Amniotic epithelial cell (primary cell): ENCODE measurements around the gene COPS8.
A peak's percentile ranks its signal among the peaks of the same experiment; 100 is the strongest.

Source experiments
- DNase-seq: peaks from one replicate; pipeline ENCODE4 v3.0.0-alpha.2; 2010; ENCODE audit warnings: low read depth

The COPS8 gene

DNA sequence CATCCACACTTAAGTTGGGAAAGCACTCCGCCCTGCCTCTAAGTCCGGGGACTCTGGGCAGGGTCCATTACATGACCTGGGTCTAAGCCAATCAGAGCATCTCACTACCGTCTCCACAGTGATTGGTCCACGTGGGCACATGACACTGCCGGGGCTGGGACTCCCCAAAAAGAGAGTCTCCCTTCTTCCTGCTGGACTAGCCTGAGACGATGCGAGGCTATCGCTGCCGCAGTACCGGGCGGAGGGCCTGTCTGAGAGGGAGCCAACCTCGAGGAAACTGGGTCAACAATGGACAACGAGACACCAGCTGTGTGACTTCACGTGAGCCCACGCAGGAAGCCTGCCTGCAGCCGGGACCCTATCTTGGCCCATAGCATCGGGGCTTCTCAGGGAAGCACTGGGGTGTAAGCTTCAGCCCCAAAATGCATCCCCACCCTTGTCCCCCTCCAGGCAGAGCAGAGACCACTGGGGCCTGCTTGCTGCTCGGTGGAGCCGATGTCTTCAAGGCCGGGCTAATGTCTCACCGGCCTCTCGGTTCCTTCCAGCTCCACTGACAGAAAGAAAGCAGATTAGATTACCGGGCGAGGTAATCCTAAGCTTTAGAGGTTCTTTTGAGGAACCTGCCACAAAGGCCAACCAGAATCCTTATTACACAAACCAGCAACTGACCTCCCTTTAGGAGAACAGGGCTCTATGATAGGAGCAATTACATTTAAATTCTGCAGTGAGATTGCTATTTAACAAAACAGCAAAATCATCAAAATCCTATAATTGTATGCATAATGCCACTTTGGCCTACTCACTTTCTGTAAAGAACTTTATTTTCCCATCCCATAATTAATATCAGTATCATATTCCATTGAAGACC lies 21.3 kb upstream of the COPS8 start:
- DNase-seq, result no peak

DNA sequence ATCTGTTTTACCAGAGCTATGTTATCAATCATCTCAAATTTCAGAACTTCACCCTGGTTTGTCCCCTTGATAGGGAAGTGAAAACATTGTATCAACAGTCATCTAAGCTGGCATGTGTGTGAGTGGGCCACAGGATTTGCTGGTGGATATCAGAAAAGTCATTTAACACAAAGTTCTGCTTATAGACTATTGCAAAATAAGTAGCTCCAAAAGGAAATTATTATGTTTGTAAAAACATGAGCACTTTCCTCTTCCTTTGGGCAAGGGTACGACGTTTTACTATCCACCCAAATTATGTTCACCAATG lies 20.7 kb upstream of the COPS8 start:
- DNase-seq, result no peak

DNA sequence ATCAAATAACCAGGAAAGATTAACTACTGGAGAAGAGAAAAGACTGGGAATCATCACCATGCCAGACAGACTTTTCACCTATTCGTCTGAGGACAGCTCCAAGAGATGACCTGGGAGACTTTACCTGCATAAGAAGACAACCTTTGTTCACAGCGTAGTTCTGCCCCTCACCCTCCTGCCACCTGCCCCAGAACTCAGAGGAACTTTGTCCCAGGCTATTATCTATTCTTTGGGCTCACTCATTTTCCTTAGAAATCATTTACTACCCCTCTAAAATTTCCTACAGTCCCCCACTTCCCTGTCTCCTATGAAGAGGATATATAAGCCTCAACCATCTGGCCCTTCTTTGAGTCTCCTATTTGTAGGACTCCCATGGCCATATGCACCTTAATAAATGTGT lies 19.3 kb upstream of the COPS8 start:
- no peak for DNase-seq

DNA sequence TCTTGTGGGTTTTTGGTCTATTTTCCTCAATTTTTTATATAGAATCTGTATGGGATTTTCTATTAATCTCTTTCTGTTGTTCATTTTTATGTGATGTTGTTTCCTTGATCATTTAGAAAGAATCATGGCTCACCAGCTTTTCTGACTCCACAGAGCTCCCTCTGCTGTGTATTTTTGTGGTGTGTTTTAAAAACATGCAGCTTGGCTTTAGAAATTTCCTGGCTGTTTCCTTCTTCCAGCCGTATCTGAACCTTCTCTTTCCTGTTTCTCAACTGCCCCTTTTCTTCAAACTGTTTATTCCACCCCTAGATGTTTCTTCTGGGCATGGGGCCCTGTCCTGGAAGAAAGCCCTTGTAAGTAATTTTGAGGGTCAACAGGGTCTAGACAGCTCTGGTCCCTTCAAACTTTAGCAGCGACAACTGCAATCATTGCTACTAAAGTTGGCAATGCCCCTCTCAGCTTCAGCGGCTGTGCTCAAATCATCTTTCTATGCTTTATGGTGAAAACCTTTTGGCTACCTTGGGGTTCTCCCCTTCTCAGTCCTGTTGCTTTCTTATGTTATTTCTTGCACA lies 17.6 kb upstream of the COPS8 start:
- DNase-seq, result no peak

DNA sequence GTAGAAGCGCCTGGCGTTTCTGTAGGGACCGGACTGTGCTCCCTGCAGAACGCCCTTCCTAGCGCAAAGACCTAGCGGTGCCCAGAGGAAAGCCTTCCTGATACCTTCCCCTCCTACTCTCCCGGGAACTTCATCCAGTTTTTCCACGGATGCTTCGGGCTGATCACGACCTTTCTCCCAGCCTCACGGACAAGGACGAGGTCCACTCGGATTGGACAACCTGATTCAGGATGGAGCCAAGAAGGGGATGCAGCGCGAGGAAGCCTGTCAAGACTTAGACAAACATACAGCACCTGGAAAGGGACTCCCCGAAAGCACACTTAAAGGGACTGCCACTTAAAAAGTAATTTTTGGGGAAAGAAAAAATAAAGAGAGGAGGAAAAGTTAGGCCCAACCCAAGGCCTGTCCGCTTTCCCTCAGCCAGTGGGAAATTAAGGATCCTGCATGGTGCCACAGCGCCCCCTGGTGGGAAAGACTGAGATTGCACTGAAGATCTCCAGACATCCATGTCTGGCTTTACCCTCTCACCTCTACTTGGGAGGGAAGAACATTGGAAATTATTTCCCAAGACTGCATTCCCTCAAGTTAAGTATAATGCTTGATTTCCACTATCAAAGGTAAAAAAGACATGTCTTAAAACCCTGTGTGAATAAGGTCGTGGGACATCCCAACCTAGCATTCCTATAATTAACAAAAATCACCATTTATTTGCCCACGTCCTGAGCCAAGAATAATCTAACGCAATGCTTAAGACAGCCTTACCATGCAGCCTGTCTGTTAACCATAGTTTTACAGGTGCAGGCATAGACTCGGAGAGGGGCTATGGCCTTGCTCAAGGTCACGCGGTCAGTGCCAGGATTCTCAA lies 13.4 kb upstream of the COPS8 start:
- peak; percentile 74 for DNase-seq

DNA sequence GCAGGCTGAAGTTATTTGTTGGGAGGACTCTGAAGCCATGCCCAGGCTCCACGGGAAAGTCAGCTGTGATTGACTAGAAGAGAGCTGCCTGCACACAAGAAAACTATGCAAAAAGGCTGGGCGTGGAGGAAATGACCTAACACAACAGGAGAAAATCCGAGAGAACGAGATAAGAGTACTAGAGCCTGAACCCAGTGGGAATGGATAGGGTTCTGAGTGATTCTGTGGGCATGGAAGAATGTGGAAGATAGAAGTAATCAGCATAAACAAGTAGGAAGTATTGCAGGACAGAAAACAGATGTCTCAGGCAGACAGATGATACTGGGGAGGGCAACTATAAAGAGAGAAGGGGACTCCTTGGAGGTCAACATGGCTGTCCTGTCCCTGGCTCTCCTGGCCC lies 12.1 kb upstream of the COPS8 start:
- DNase-seq, result peak; percentile 99

DNA sequence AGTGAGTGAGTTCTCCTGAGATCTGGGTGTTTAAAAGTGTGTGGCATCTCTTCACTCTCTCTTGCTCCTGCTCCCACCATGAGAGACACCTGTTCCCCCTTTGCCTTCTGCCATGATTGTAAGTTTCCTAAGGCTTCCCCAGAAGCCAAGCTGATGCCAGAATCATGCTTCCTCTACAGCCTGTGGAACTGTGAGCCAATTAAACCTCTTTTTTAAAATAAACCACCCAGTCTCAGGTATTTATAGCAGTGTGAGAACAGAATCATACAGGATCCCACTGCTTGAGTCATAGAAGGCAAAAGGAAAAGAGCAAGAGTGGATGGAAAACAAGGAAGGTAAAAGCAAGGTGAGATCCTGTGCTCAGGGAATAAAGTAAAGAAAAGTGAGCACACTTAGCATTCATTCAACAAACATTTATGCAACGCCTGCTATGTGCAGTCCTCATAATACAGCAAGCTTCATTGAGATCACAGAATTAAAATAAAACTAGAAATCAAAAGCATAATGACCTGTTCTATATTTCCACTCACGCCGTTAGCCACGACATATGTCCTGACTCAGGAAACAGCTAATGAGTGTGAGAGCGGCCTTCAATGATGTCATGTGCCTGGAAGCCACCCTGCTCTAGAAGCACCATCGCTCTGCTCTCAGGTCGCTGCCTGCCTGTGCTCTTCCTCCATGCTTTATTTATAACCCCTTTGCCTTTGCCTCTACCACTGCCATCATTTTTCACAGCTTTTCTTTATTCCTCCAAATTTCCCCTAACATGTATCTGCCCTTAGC lies 11.3 kb upstream of the COPS8 start:
- no peak for DNase-seq

DNA sequence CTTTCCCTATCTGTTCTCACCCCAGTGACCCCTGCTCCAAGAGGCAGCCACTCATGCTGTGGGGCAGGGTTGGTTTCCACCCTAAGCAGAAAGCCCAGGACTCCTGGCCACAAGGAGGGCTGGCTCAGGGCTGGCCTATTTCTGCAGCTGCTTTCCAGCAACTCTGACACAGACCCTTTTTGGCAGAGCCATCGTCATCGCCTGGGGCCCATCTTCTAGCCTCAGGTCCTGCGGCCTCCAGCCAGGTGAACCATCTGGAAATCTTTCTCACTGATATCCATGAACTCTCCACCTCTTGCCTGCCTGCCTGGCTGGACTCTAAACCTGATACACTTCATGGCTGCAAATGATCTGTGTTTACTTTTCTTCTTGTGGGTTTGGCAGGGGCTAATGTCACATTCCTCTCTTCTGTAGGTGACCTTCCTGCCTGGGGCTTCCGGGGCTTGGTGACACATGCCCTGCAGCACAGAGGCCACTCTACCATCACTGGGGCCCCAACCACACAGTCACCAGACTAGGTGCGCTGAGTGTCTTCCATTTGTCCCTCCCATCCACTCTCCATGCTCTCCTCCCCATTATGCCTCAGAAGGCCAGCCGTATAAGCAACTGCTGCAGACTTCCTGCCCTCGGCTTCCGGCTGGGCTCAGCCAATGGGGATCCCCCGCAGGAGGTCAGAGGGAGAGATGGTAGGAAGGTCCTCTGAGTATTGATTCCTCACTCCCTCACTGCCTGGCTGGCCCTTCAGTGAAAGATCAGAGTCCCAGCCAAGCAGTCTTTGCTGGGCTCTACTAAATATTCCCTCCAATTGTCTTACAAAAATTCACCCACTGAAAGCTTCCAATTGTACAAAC lies 9.7 kb upstream of the COPS8 start:
- DNase-seq, result no peak

DNA sequence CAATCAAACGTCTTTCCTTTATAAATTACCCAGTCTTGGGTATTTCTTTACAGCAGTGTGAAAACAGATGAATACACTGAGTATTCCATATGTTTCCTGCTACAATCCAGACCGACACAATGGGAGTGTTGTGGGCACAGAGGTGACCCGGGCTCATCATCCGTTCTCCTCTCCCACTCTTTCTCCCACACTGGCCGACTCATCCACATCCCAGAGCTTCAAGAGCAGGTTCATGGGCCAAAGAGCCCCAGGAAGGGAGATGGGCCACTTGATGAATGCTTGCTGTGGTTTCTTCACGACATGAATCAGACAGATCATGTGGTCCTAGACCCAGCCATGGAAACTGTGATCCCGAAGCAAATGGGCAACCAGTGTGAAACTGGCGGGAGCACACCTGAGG lies 4.1 kb upstream of the COPS8 start:
- DNase-seq, result peak; percentile 45

DNA sequence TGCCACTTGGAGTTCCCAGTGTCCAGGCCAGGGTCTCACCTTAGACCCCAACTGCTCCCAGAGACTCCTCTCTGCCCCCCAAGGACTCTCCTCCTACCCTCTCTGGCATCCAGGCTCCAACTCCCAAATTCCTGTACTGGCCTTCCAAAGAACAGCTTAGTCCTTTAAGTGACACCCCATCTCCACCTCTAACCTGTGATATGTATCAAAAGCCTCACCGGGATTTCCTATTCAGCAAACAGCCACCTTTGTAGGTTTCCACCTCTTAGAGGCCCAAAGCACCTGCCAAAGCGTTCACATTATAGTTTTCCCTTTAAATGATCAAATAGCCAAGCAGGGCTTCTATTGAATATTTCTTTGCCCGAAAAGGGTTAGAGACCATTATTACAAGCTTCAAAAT lies 2.7 kb upstream of the COPS8 start:
- no peak for DNase-seq

DNA sequence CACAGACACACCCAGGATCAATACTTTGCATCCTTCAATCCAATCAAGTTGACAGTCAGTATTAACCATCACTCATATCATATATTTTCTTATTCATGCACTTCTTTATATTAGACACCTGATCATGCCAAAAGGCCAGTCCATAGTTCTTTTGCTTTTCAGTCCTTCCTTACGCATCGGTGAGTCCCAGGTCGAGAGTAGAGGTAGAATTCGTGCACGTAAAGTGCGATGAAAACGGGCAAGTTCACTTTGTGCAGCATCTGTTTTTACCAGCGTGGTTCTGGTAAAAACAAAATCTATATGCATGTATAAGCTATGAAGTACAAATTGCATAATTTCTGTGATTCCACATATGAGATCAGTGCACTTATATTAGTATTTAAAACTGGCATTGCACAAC lies 1.2 kb upstream of the COPS8 start:
- no peak for DNase-seq

DNA sequence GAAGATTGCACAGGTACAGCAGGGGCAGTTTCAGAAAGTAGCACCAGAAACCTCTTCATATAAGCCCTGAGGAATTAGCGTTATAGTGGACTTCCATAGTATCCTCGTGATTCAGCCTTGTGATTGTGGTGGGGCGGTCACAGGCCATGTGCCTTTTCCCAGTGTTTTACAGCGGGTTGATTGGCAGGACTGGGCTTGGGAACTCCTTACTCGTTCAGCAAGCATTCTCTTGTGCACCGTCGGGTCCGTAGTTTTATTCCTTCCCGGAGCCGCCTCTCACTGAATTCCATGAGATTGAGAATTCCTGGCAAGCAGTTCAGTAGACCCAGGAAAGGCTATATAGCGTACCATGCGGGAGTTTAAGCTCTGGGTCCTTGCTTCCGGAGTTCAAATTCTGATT lies 5.2 kb downstream of the COPS8 start:
- DNase-seq, result peak; percentile 37

DNA sequence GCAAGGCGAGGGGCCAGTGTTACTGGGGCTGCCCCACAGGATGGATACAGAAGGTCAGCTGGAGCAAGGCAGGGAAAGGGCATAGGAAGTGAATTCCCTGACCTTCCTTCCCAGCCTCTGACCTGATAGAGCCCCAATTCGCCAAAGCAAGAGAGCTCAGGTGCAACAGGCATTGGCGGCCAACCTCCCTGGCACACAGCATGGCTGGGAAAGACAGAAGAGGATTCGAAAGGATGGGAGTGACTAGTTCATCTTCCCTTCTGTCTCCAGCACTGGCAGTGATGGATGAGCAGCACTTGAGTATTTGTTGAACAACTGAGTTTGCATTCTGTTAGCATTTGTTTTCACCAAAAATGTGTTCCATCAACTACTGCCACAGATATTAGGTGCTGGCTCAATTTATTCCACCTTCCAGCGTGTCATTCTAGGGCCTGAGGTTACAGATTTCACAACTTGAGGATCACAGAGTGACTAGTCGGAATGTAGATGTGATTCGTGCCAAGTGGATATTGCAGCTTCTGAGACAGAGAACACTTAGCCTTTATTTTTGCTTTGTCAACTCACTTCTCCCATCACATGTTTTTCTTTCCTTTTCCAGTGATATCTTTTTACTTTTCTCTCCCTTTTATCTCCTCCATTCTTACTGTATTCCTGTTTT lies 6.2 kb downstream of the COPS8 start:
- DNase-seq, result peak; percentile 84

DNA sequence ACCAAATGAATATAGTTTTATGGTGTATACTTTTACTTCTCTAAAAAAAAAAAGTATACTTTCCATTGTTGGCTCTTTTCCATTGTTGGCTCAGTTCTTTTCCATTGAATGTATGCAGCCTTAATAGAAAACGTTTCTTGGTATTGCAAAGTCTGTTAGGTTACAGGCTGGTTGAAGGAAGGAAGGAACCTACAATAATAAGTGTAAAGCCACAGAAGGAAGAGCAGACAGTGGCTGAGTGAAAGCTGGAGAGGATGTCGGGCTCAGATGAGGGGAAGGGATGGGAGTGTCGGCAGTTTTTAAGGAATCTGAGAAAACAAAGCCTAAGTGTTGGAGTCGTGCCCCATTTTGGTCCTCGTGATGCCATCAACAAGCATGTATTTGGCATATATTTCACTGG lies 6.8 kb downstream of the COPS8 start:
- DNase-seq, result no peak

DNA sequence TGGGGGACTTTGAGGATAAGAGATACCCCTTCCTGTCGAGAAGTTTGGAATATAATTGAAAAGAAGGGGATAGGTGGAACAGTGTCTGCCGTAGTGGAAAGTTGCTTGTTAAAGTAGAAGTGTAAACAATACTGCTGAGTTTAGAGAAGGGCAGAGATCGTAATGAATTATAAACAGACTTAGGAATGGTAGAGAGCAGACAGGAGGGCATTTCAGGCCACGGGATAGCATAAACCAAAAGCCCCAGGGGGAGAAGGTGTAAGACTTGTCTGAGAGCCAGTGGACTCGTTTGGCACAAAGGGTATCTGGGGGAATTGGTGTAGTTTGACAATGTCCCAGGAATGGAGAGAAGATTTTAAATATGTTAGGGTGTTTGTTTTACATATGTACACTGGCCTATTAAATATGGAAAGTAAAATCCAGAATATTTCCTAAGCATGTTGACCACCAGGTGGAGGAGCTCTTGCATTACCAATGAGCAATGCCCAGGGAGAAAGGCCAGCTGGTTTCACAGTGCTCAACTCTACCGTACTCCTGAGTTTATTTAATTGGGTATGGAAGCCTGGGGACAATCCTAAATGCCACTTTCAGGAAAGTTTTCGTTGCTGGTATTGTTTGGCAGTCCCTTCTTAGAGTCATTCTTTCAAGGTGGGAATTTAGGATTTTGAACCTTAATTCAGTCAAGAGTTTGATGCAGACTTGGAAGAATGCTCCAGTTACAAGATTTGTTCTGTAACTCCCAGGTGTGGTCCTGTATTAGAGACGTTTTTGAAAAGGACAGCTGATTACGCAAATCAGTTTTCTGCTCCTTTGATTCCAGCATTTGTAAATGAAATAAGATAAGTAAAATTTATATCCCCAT lies 7.5 kb downstream of the COPS8 start:
- peak; percentile 77 for DNase-seq

DNA sequence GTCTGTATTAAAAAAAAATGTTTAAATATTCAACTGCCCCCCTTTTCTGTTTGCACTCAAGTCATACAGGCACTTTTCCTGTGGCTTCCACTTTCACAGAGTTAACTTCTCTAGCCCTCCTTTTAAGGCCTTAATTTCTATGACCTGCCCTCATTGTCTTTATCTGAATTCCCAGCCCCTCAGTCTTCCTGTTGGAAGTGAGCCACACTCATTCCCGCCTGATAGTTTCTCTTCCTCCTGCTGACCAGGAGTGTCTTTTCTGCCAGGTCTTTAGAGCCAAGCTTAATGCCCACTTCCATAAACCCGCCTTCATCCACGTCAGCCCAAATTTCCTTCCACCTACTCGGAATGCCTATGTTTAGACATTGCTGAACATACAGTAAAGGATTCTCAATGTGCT lies 10.5 kb downstream of the COPS8 start:
- peak; percentile 32 for DNase-seq

DNA sequence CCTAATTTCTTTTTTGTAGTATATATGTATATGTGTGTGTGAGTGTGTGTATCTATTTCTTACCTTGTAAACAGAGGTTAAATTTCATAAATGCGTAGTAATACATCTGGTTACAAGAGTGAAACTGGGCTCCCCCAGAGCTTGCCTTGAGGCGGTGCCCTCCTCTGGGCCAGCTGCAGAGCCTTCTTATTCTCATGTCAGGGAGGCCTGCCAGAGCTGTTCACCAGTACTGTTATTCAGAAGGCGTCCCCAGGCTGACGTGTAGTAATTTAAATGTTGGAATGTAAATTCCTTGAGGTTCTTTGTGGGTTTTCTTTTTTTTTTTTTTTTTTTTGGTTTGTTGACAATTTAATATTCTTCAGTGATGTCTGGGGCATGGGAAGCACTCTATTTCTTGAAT lies 11.2 kb downstream of the COPS8 start:
- peak; percentile 89 for DNase-seq

DNA sequence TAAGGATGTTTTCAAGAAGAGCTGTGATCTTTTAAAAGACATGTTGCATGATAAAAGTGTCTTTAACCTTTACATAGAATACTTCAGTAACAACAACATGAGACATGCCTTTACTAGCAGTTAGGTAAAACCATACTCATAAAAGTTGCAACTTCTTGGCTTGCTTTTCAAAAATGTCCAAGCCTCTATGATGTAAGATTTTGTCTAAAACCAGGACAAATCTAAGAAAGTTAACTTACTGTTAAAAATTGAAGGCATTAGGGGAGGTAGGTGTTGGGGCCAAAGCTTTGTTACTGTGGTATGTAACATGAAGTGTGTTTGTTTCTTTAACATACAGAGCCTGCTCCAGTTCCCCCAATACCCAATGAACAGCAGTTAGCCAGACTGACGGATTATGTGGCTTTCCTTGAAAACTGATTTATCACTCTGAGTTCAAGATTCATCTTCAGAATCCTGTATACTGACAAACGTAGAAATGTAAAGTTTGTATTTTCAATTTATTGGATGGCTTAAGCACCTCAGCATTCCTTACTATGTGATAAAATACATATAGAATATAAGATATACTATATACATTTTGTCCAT lies 11.7 kb downstream of the COPS8 start:
- DNase-seq, result peak; percentile 57

DNA sequence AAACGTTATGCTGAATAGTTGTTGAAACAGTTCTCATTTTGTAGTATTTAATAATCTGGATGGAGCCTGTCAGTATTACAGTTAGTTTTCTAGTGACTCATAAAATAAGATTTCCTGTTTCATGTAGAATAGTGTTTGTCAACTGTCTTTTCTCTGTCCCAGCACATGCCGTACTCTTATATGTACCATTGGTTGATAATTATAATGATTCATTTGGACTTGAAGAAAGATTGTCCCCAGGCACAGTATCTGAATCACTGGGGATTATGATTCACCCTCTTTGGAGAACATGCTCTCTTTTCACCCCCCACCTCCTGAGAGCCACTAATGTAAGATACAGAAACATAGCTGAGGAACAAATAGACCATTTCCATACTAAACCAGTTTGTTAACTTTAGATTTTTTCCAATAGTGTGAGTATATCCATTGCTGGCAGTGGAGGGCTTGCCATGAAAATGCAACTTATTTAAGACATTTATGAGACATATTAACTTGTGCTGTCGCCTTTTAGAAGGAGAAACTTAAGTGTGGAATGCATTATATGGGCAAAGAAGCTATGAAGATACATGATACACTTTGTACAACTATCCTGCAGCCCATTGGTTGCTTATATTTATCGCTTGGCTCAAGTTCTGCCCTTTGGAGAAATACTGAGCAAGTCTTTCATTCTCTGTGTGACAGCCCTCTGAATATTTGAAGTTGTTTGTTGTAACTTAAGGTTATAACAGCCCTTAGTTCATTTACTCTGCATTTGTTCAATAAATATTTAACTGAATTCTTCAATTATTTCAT lies 12.4 kb downstream of the COPS8 start:
- DNase-seq, result peak; percentile 98
